ENCODE measurements around the gene ATP8B3.

ATP8B3 gene

GRCh38 chr19:1827566-1828278 is 15.6 kb upstream of the ATP8B3 start:
- TF ChIP-seq POLR2AphosphoS5 (IDR thresholded peaks at IDR 0.05; ENCODE audit: low read depth, low read length) (no peak), SPI1 (IDR thresholded peaks at IDR 0.05; ENCODE audit: low read depth, low read length) (no peak), POU2F2 (IDR thresholded peaks at IDR 0.05; ENCODE audit: low read depth, low read length) (no peak), TAF1 (IDR thresholded peaks at IDR 0.05; ENCODE audit: low read depth, low read length) (no peak), PAX5 (IDR thresholded peaks at IDR 0.05; ENCODE audit: insufficient read depth, low read length, severe bottlenecking) (no peak), POLR2A (IDR thresholded peaks at IDR 0.05; ENCODE audit: low read depth, low read length) (no peak)
- DNase-seq (ENCODE audit: insufficient read length, low spot score), result no peak
- FAIRE-seq, result no peak

- no peak for DNase-seq (ENCODE audit: insufficient read length, low spot score)
- TF ChIP-seq POLR2AphosphoS5 (IDR thresholded peaks at IDR 0.05; ENCODE audit: low read depth, low read length) (no peak), PAX5 (IDR thresholded peaks at IDR 0.05; ENCODE audit: insufficient read depth, low read length, severe bottlenecking) (no peak)
- FAIRE-seq, result no peak
Observed at GRCh38 chr19:1826557-1827521, 14.8 kb upstream of the ATP8B3 start.

- TF ChIP-seq SPI1 (IDR thresholded peaks at IDR 0.05; ENCODE audit: low read depth, low read length) (no peak), POLR2A (IDR thresholded peaks at IDR 0.05; ENCODE audit: low read depth, low read length) (no peak), POU2F2 (IDR thresholded peaks at IDR 0.05; ENCODE audit: low read depth, low read length) (no peak), TAF1 (IDR thresholded peaks at IDR 0.05; ENCODE audit: low read depth, low read length) (no peak), POLR2AphosphoS5 (IDR thresholded peaks at IDR 0.05; ENCODE audit: low read depth, low read length) (no peak), PAX5 (IDR thresholded peaks at IDR 0.05; ENCODE audit: insufficient read depth, low read length, severe bottlenecking) (no peak)
- FAIRE-seq (peak; percentile 76), DNase-seq (ENCODE audit: insufficient read length, low spot score) (peak; percentile 99)
Observed at GRCh38 chr19:1825909-1826556, 14.0 kb upstream of the ATP8B3 start.

GRCh38 chr19:1824252-1824622 is 12.2 kb upstream of the ATP8B3 start:
- DNase-seq (ENCODE audit: insufficient read length, low spot score) (no peak), FAIRE-seq (no peak)
- no peak for TF ChIP-seq POLR2A (IDR thresholded peaks at IDR 0.05; ENCODE audit: low read depth, low read length)
- no peak for TF ChIP-seq SPI1 (IDR thresholded peaks at IDR 0.05; ENCODE audit: low read depth, low read length)
- no peak for TF ChIP-seq POU2F2 (IDR thresholded peaks at IDR 0.05; ENCODE audit: low read depth, low read length)
- TF ChIP-seq POLR2AphosphoS5 (IDR thresholded peaks at IDR 0.05; ENCODE audit: low read depth, low read length), result no peak
- no peak for TF ChIP-seq PAX5 (IDR thresholded peaks at IDR 0.05; ENCODE audit: insufficient read depth, low read length, severe bottlenecking)
- TF ChIP-seq TAF1 (IDR thresholded peaks at IDR 0.05; ENCODE audit: low read depth, low read length), result no peak

GRCh38 chr19:1823539-1824251 is 11.6 kb upstream of the ATP8B3 start:
- TF ChIP-seq POU2F2 (IDR thresholded peaks at IDR 0.05; ENCODE audit: low read depth, low read length) (no peak), SPI1 (IDR thresholded peaks at IDR 0.05; ENCODE audit: low read depth, low read length) (no peak), POLR2AphosphoS5 (IDR thresholded peaks at IDR 0.05; ENCODE audit: low read depth, low read length) (no peak), PAX5 (IDR thresholded peaks at IDR 0.05; ENCODE audit: insufficient read depth, low read length, severe bottlenecking) (no peak), TAF1 (IDR thresholded peaks at IDR 0.05; ENCODE audit: low read depth, low read length) (no peak), POLR2A (IDR thresholded peaks at IDR 0.05; ENCODE audit: low read depth, low read length) (no peak)
- FAIRE-seq (no peak), DNase-seq (ENCODE audit: insufficient read length, low spot score) (no peak)

GRCh38 chr19:1823020-1823419 is 10.9 kb upstream of the ATP8B3 start:
- no peak for FAIRE-seq
- no peak for TF ChIP-seq PAX5 (IDR thresholded peaks at IDR 0.05; ENCODE audit: insufficient read depth, low read length, severe bottlenecking)
- no peak for TF ChIP-seq SPI1 (IDR thresholded peaks at IDR 0.05; ENCODE audit: low read depth, low read length)
- TF ChIP-seq POU2F2 (IDR thresholded peaks at IDR 0.05; ENCODE audit: low read depth, low read length), result no peak
- no peak for TF ChIP-seq POLR2A (IDR thresholded peaks at IDR 0.05; ENCODE audit: low read depth, low read length)
- TF ChIP-seq TAF1 (IDR thresholded peaks at IDR 0.05; ENCODE audit: low read depth, low read length), result no peak
- TF ChIP-seq POLR2AphosphoS5 (IDR thresholded peaks at IDR 0.05; ENCODE audit: low read depth, low read length), result no peak

GRCh38 chr19:1822210-1822609 is 10.1 kb upstream of the ATP8B3 start:
- no peak for DNase-seq (ENCODE audit: insufficient read length, low spot score)
- FAIRE-seq, result no peak
- no peak for TF ChIP-seq PAX5 (IDR thresholded peaks at IDR 0.05; ENCODE audit: insufficient read depth, low read length, severe bottlenecking)
- no peak for TF ChIP-seq POLR2A (IDR thresholded peaks at IDR 0.05; ENCODE audit: low read depth, low read length)
- TF ChIP-seq POU2F2 (IDR thresholded peaks at IDR 0.05; ENCODE audit: low read depth, low read length), result no peak
- TF ChIP-seq SPI1 (IDR thresholded peaks at IDR 0.05; ENCODE audit: low read depth, low read length), result no peak
- no peak for TF ChIP-seq TAF1 (IDR thresholded peaks at IDR 0.05; ENCODE audit: low read depth, low read length)
- TF ChIP-seq POLR2AphosphoS5 (IDR thresholded peaks at IDR 0.05; ENCODE audit: low read depth, low read length), result no peak

More at GRCh38 chr19:1823020-1823419, 10.9 kb upstream of the ATP8B3 start:
- no peak for DNase-seq (ENCODE audit: insufficient read length, low spot score)

GRCh38 chr19:1819341-1820255 is 7.5 kb upstream of the ATP8B3 start:
- DNase-seq (ENCODE audit: insufficient read length, low spot score), result no peak
- no peak for FAIRE-seq
- TF ChIP-seq POLR2AphosphoS5 (IDR thresholded peaks at IDR 0.05; ENCODE audit: low read depth, low read length), result no peak
